ENCODE results near the gene MT1E. TPM values are rescaled to one million over a fixed set of nuclear protein-coding genes. Genes with fewer than 3 reads are reported as not detected.
"Not testable (repeated sequence)": the region's sequence is repeated elsewhere in the genome, so short reads cannot be mapped to it uniquely, and the experiment has no call there.

The MT1E gene
- total RNA-seq, 1 experiment from 2014 or later, result 50.6 TPM

GRCh38 chr16:56664506-56664905, 38.9 kb downstream of the MT1E start:
- no TSS peak for BruUV-seq (replicated peaks)
- intact Hi-C loops (cut with micrococcal nuclease; ENCODE audit: unreplicated experiment), result no loop called here

GRCh38 chr16:56665286-56666261, 40.0 kb downstream of the MT1E start:
- H3K36me3 ChIP-seq (ENCODE audit: insufficient read depth, low read length, poor library complexity, severe bottlenecking); H3K27ac ChIP-seq (ENCODE audit: low read depth, low read length, poor library complexity, severe bottlenecking); H3K4me1 ChIP-seq (ENCODE audit: insufficient read depth, low read length, poor library complexity, severe bottlenecking); DNase-seq (ENCODE audit: low spot score); intact Hi-C loops (cut with micrococcal nuclease; ENCODE audit: unreplicated experiment); BruUV-seq (replicated peaks); H3K9me3 ChIP-seq (ENCODE audit: low read depth, low read length, poor library complexity, severe bottlenecking); POLR2A ChIA-PET (ENCODE audit: low non-redundant PET); CTCF ChIA-PET; H3K4me3 ChIP-seq (ENCODE audit: low read depth, low read length, poor library complexity, severe bottlenecking): not testable (repeated sequence)
- peaks cover 50% of the 10 kb centered on the region for H3K27me3 ChIP-seq (replicated peaks; ENCODE audit: insufficient read depth, low read depth, low read length, poor library complexity)

More at GRCh38 chr16:56664506-56664905, 38.9 kb downstream of the MT1E start:
- no peaks in the 10 kb centered on the region for H3K9me3 ChIP-seq (ENCODE audit: low read depth, low read length, poor library complexity, severe bottlenecking)
- no peaks in the 10 kb centered on the region for H3K4me1 ChIP-seq (ENCODE audit: insufficient read depth, low read length, poor library complexity, severe bottlenecking)
- ChIA-PET CTCF (no interaction called here), POLR2A (ENCODE audit: low non-redundant PET) (no interaction called here)
- no peak overlapping the region for H3K4me3 ChIP-seq (ENCODE audit: low read depth, low read length, poor library complexity, severe bottlenecking)
- peaks cover 43% of the 10 kb centered on the region for H3K27me3 ChIP-seq (replicated peaks; ENCODE audit: insufficient read depth, low read depth, low read length, poor library complexity)
- DNase-seq (ENCODE audit: low spot score), result no peak
- no peak overlapping the region for H3K27ac ChIP-seq (ENCODE audit: low read depth, low read length, poor library complexity, severe bottlenecking)
- H3K36me3 ChIP-seq (ENCODE audit: insufficient read depth, low read length, poor library complexity, severe bottlenecking), result no peaks in the 10 kb centered on the region
- no peak for TF ChIP-seq EZH2 (IDR thresholded peaks at IDR 0.05; ENCODE audit: borderline replicate concordance, low read depth, low read length, poor library complexity, severe bottlenecking)
- TF ChIP-seq CTCF (conservative IDR thresholded peaks at IDR 0.05; ENCODE audit: low read depth, low read length), result no peak

- intact Hi-C loops (cut with micrococcal nuclease; ENCODE audit: unreplicated experiment), result no loop called here
- no peak for TF ChIP-seq CTCF (conservative IDR thresholded peaks at IDR 0.05; ENCODE audit: low read depth, low read length)
- no peak for TF ChIP-seq EZH2 (IDR thresholded peaks at IDR 0.05; ENCODE audit: borderline replicate concordance, low read depth, low read length, poor library complexity, severe bottlenecking)
- ChIA-PET CTCF (no interaction called here), POLR2A (ENCODE audit: low non-redundant PET) (no interaction called here)
- Histone ChIP-seq H3K4me1 (ENCODE audit: insufficient read depth, low read length, poor library complexity, severe bottlenecking) (no peaks in the 10 kb centered on the region), H3K27ac (ENCODE audit: low read depth, low read length, poor library complexity, severe bottlenecking) (no peak within 1 kb of the TSS), H3K9me3 (ENCODE audit: low read depth, low read length, poor library complexity, severe bottlenecking) (no peaks in the 10 kb centered on the region), H3K27me3 (replicated peaks; ENCODE audit: insufficient read depth, low read depth, low read length, poor library complexity) (peaks cover 43% of the 10 kb centered on the region), H3K36me3 (ENCODE audit: insufficient read depth, low read length, poor library complexity, severe bottlenecking) (no peaks in the 10 kb centered on the region), H3K4me3 (ENCODE audit: low read depth, low read length, poor library complexity, severe bottlenecking) (peak within 1 kb of the TSS; percentile 17)
- peak; percentile 63 for DNase-seq (ENCODE audit: low spot score)
- TSS peak; percentile 93 for BruUV-seq (replicated peaks)
Observed at GRCh38 chr16:56667581-56668571, 42.3 kb downstream of the MT1E start, which contains the start of gene MT1G. Gene MT1G (minus strand): TSS chr16:56668065. CDS start chr16:56667993, 72 bp downstream.
